ENCODE data around the gene TNNT3.

The TNNT3 gene

DNA sequence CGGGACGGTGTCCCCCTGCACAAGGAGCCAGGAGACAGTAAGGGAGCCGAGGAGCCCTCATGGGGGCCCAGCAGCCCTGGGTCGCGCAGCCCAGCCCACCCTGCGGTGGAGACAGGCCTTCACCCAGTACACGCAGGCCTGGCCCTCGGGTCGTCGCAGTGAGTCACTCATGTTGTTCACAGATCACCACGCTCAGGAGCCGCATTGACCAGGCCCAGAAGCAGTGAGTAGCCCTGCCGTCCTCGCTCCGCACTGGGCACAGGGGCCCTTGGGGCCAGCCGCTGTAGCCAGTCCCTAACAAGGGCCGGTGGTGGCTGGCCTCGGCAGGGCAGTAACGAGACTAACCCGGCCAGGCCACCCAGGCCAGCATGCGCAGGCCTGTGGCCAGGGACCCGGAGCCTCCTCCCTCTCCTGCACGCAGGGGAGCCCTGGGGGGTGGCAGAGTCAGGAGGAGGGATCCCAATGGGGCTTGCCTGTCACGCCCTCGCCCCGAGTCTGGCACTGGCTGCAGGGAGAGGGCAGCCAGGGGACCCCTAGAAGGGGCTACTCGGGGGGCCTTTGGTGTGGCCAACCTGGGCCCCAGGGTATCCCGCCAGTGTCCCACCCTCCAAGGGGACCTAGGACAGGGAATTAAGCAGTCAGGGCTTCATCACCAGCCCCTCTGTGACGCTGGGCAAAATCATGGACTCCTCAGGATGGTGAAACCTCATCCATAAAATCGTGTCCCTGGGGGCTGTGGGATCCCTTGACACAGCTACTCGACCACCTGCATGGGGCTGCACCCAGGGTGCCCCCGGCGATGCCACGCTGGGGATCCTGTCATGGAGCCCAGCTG lies 17.5 kb downstream of the TNNT3 start:
- DNase-seq (ENCODE audit: low read depth in 1 of 2, low spot score in 1 of 2) = no peak
- Histone ChIP-seq H3K4me3 (replicated peaks; ENCODE audit: insufficient read depth, low read length) (no peak overlapping the region), H3K27me3 (ENCODE audit: insufficient read depth, poor library complexity, severe bottlenecking) (peaks cover 9% of the 10 kb centered on the region)

DNA sequence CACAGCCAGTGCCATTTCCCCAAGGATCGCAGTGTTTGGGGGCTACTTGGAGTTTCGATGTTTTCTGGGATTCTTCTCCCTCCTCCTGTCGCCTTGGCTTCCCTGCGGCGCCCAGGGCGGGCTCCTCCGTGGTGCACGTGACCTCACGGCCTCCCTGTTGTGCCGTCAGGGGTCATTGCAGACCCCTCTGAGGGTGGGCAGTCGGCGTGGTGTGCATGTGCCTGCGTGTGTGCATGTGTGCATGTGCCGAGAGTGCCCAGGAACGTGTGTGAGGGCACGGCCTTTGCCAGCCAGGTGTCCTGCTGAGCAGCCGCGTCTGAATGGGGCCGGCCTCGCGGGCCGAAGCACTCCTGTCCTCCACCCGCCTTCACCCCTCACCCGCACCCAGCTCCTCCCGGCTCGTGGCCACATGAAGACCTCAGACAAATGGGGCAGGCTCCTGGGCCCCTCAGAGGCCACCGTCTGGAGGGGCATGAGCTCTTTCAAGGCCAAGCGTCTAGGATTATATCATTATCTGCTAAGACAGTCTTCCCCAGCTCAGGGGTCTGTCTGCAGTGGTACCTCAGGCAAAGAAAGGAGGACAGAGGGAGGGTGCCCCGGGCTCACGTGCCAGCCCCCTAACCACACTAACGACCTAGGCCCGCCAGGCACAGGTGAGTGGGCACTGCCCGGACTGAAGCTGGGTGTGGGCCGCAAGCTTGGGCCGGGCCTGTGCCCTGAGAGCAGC lies 18.3 kb downstream of the TNNT3 start:
- peaks cover 9% of the 10 kb centered on the region for H3K27me3 ChIP-seq (ENCODE audit: insufficient read depth, poor library complexity, severe bottlenecking)
- TF ChIP-seq POLR2AphosphoS5 (IDR thresholded peaks at IDR 0.05; ENCODE audit: low read depth) (no peak), SPI1 (IDR thresholded peaks at IDR 0.05; ENCODE audit: borderline replicate concordance, low read depth) (no peak), GABPA (IDR thresholded peaks at IDR 0.05; ENCODE audit: low read depth) (no peak)
- TF ChIP-seq, protein P1, sequence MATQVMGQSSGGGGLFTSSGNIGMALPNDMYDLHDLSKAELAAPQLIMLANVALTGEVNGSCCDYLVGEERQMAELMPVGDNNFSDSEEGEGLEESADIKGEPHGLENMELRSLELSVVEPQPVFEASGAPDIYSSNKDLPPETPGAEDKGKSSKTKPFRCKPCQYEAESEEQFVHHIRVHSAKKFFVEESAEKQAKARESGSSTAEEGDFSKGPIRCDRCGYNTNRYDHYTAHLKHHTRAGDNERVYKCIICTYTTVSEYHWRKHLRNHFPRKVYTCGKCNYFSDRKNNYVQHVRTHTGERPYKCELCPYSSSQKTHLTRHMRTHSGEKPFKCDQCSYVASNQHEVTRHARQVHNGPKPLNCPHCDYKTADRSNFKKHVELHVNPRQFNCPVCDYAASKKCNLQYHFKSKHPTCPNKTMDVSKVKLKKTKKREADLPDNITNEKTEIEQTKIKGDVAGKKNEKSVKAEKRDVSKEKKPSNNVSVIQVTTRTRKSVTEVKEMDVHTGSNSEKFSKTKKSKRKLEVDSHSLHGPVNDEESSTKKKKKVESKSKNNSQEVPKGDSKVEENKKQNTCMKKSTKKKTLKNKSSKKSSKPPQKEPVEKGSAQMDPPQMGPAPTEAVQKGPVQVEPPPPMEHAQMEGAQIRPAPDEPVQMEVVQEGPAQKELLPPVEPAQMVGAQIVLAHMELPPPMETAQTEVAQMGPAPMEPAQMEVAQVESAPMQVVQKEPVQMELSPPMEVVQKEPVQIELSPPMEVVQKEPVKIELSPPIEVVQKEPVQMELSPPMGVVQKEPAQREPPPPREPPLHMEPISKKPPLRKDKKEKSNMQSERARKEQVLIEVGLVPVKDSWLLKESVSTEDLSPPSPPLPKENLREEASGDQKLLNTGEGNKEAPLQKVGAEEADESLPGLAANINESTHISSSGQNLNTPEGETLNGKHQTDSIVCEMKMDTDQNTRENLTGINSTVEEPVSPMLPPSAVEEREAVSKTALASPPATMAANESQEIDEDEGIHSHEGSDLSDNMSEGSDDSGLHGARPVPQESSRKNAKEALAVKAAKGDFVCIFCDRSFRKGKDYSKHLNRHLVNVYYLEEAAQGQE (IDR thresholded peaks at IDR 0.05; ENCODE audit: insufficient replicate concordance, low read depth) = no peak
- TF ChIP-seq, protein P2, sequence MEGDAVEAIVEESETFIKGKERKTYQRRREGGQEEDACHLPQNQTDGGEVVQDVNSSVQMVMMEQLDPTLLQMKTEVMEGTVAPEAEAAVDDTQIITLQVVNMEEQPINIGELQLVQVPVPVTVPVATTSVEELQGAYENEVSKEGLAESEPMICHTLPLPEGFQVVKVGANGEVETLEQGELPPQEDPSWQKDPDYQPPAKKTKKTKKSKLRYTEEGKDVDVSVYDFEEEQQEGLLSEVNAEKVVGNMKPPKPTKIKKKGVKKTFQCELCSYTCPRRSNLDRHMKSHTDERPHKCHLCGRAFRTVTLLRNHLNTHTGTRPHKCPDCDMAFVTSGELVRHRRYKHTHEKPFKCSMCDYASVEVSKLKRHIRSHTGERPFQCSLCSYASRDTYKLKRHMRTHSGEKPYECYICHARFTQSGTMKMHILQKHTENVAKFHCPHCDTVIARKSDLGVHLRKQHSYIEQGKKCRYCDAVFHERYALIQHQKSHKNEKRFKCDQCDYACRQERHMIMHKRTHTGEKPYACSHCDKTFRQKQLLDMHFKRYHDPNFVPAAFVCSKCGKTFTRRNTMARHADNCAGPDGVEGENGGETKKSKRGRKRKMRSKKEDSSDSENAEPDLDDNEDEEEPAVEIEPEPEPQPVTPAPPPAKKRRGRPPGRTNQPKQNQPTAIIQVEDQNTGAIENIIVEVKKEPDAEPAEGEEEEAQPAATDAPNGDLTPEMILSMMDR (IDR thresholded peaks at IDR 0.05; ENCODE audit: insufficient read depth, low read length) = no peak
- no peak overlapping the region for H3K4me3 ChIP-seq (replicated peaks; ENCODE audit: insufficient read depth, low read length)
- H3K27ac ChIP-seq (replicated peaks) = no peak overlapping the region
- no peak for DNase-seq (ENCODE audit: low read depth in 1 of 2, low spot score in 1 of 2)

More for the DNA sequence above, 17.5 kb downstream of the TNNT3 start:
- H3K27ac ChIP-seq (replicated peaks) = no peak overlapping the region
- TF ChIP-seq SPI1 (IDR thresholded peaks at IDR 0.05; ENCODE audit: borderline replicate concordance, low read depth) (no peak), GABPA (IDR thresholded peaks at IDR 0.05; ENCODE audit: low read depth) (no peak), POLR2AphosphoS5 (IDR thresholded peaks at IDR 0.05; ENCODE audit: low read depth) (no peak)
- TF ChIP-seq, protein P1 (IDR thresholded peaks at IDR 0.05; ENCODE audit: insufficient replicate concordance, low read depth) = no peak
- TF ChIP-seq, protein P2 (IDR thresholded peaks at IDR 0.05; ENCODE audit: insufficient read depth, low read length) = no peak

DNA sequence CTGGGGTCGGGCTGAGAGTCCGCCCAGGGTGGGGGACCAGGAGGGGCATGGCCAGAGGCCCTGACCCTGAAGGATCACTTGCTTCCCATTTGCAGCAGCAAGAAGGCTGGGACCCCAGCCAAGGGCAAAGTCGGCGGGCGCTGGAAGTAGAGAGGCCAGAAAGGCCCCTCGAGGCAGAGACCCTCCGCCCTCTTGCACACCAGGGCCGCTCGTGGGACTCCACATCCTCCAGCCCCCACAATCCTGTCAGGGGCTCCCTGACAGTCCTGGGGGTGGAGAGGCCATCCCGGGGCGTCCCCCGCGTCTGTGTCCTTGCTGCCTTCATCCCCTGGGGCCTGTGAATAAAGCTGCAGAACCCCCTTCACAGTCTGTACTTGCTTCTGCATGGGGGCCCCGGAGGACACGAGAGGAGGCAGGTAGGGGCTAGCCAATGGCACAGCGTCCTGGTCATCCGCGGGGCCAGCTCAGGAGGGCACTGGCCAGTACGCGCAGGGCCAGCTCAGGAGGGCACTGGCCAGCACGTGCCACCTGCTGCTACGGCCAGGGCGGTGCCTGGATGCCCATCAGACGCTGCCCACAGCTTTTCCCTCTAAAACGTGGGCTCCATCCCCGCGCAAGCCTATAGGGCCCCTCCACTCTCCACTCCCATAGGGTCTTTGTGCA lies 19.0 kb downstream of the TNNT3 start:
- no peak overlapping the region for H3K27ac ChIP-seq (replicated peaks)
- H3K27me3 ChIP-seq (ENCODE audit: insufficient read depth, poor library complexity, severe bottlenecking) = peaks cover 5% of the 10 kb centered on the region
- no peak for DNase-seq (ENCODE audit: low read depth in 1 of 2, low spot score in 1 of 2)
- no peak for TF ChIP-seq POLR2AphosphoS5 (IDR thresholded peaks at IDR 0.05; ENCODE audit: low read depth)
- TF ChIP-seq, protein P1 (IDR thresholded peaks at IDR 0.05; ENCODE audit: insufficient replicate concordance, low read depth) = no peak
- TF ChIP-seq GABPA (IDR thresholded peaks at IDR 0.05; ENCODE audit: low read depth) = no peak
- no peak for TF ChIP-seq SPI1 (IDR thresholded peaks at IDR 0.05; ENCODE audit: borderline replicate concordance, low read depth)
- TF ChIP-seq, protein P2 (IDR thresholded peaks at IDR 0.05; ENCODE audit: insufficient read depth, low read length) = no peak
- H3K4me3 ChIP-seq (replicated peaks; ENCODE audit: insufficient read depth, low read length) = no peak overlapping the region
